Measurements from ENCODE around the gene AP1S1.

The AP1S1 gene

DNA sequence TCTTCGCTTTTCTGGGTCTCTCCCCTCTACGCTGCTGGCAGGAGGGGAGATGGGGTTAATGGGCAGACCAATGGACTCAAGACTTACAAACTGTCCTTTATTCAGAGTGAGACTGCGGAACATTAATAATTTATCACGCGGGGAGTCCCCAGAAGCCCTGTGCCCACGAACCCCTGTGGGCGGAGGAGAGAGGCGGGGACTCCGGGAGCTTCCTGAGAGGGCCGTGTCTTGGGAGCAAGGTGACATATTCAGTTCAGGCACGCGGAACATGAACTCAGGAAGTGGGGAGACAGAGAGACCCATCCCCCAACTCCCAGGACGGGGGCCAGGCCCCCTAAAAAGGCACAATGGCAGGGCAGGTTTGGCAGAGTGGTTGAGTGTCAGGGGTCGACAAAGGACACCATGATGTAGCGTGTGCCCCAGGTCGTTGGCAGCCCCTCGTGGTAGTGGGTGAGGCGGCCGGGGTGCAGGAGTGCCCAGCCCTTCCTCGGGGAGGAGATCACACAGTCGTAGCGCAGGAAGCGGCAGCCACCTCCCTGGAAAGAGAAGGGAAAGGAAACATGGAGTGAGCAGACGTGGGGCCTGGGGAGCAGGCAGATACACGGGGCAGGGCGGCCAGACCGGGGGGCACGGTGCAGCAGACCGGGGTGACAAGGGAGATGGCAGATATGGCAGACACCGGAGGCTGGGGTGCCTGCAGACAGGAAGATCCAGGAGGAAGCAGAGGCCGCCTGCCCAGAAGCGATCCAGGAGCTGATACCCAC lies 51.8 kb downstream of the AP1S1 start:
- in situ Hi-C loops (cut with HindIII; ENCODE audit: low pct_unique_long_range_greater_than_20kb, low sequenced_read_pairs) = no loop called here
- no peak for DNase-seq (ENCODE audit: low read depth in 1 of 2, low spot score in 1 of 2)
- no peak for TF ChIP-seq JUND (IDR thresholded peaks at IDR 0.05; ENCODE audit: low read depth)

- in situ Hi-C loops (cut with HindIII; ENCODE audit: low pct_unique_long_range_greater_than_20kb, low sequenced_read_pairs) = no loop called here
- TF ChIP-seq JUND (IDR thresholded peaks at IDR 0.05; ENCODE audit: low read depth) = no peak
- DNase-seq (ENCODE audit: low read depth in 1 of 2, low spot score in 1 of 2) = no peak
These were observed 52.4 kb downstream of the AP1S1 start for GRCh38 chr7:101206665-101207042.

DNA sequence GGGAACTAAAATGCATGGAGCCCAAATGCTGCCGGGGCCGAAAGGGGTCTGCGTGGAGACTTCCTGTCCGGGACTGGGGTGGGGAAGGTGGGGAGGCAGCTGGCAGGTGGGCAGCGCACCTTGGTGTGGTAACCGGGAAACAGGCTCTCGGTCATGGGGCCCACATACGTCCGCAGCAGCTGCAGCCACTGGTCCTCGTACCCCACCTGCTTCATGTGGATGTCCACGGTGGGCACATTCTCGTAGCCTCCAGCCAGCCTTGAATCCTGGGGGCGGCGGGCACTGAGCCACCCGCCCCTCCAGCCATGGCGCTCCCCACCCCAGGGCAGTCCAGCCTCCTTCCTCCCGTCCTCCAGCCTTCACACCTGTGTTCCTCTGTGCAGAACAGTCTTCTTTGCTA lies 53.2 kb downstream of the AP1S1 start:
- no peak for TF ChIP-seq JUND (IDR thresholded peaks at IDR 0.05; ENCODE audit: low read depth)
- no peak for DNase-seq (ENCODE audit: low read depth in 1 of 2, low spot score in 1 of 2)
- in situ Hi-C loops (cut with HindIII; ENCODE audit: low pct_unique_long_range_greater_than_20kb, low sequenced_read_pairs) = no loop called here

GRCh38 chr7:101208794-101209193 lies 54.5 kb downstream of the AP1S1 start:
- in situ Hi-C loops (cut with HindIII; ENCODE audit: low pct_unique_long_range_greater_than_20kb, low sequenced_read_pairs) = no loop called here
- TF ChIP-seq JUND (IDR thresholded peaks at IDR 0.05; ENCODE audit: low read depth) = no peak
- no peak for DNase-seq (ENCODE audit: low read depth in 1 of 2, low spot score in 1 of 2)

DNA sequence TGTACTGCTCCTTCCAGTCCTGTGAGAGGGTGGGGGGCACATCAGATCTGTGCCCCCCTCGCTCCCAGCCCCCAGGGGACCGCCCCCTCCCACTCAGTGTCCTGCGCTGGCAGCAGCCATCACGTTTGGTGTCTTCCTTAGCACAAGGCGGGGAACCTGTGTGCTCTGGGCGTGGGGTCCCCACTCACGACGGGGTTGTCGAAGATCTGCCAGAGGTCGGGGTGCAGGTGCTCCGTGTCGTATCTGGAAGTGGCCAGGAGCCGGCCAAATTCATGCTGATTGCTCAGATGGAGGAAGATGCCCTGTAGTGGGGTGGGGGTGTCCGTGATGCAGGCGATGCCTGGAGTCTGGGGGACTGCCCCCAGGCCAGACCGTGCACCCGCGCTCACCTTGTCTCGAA lies 55.9 kb downstream of the AP1S1 start:
- DNase-seq (ENCODE audit: low read depth in 1 of 2, low spot score in 1 of 2) = no peak
- TF ChIP-seq JUND (IDR thresholded peaks at IDR 0.05; ENCODE audit: low read depth) = no peak
- in situ Hi-C loops (cut with HindIII; ENCODE audit: low pct_unique_long_range_greater_than_20kb, low sequenced_read_pairs) = no loop called here
